IPS-NIHi7 (cell line): ENCODE measurements around the gene HPS6.
"Not testable (repeated sequence)": the region's sequence is repeated elsewhere in the genome, so short reads cannot be mapped to it uniquely, and the experiment has no call there.

ENCODE experiments used
- DNase-seq: peaks from one replicate; pipeline ENCODE4 v3.0.0; 2012; ENCODE audit warnings: mixed read lengths; ENCODE audit errors: extremely low spot score

HPS6 gene

GRCh38 chr10:102064868-102065560, at the start of gene HPS6:
Gene HPS6, plus strand, starts transcription at chr10:102065349. Its CDS starts 126 bp downstream, at chr10:102065475.
- peak; percentile 91 for DNase-seq

GRCh38 chr10:102016416-102016815, 48.7 kb upstream of the HPS6 start:
- DNase-seq = no peak

DNA sequence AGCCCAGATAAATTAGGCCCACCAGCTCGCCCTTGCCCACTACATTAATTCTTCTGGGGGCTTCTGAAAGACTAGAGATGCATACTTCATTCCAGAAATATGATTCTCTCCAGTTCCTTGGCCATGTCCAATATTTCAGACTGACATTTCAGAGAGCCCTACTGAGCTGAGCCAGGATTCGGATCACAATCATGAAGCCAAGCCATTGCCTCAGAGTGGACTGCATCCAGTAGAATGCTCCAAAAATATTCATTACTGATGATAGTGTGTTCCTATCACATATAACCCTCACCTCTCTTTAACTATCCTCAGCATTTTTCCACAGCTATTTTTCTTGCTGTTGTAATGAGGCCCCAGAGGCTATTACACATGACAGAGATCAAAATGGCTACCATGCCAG, 47.9 kb upstream of the HPS6 start:
- no peak for DNase-seq

GRCh38 chr10:102020938-102021337, 44.2 kb upstream of the HPS6 start:
- DNase-seq = no peak

- DNase-seq = no peak
These were observed 40.4 kb upstream of the HPS6 start for GRCh38 chr10:102024799-102025198.

GRCh38 chr10:102027261-102027660, 37.9 kb upstream of the HPS6 start:
- DNase-seq = no peak

DNA sequence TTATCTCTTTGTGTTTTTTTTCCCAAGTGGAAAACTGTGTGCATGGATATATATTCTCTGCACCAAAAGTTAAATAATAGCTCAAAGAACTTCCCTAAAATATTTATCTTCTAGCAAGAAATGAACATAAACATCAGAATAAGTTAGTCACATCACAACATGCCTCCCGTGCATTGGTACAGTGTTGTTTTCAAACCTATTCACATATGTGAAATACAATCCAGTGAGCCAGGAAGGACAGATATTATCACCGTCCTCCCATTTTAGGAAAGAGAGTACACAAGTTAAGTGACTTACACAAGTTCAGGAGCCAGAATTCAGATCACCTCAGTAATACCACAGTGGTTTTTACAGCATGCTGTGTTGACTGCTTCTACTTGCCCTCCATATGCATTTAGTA, 31.4 kb upstream of the HPS6 start:
- no peak for DNase-seq

GRCh38 chr10:102035807-102036206, 29.3 kb upstream of the HPS6 start:
- DNase-seq = not testable (repeated sequence)

- DNase-seq = no peak
These were observed 26.7 kb upstream of the HPS6 start for GRCh38 chr10:102038410-102038809.

DNA sequence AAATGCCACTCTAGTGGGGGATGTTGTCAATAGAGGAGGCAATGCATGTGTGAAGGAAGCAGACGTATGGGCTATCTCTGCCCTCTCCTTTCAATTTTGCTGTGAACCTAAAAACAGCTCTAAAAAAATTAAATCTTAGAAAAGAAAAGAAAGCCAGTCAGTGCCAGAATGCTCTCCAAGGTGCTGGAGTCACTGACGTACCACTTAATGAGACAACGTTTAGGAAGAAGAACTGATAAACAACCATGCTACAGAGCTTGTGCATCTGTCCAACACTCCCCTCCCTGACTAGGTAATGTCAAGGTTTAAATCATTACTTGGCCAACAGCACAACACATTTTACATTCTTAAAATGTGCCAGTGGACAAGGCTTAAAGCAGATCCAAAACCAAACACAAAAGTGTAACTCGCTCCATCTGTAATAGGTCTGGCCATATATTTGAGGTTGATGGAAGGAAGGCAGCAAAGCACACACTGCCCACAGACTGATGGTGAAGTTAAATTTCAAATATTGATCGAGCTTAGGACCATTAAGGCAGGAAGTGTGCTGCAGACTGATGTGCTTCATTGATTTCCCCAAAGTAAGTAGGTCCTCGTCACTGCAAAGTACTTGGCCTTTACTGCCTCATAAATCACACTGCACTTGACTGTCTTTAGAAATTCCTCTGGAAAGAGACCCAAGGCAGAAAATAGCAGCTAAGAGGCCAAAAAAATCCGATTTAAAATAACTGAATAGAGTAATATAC, 24.7 kb upstream of the HPS6 start:
- peak; percentile 25 for DNase-seq

- no peak for DNase-seq
These were observed 19.9 kb upstream of the HPS6 start for GRCh38 chr10:102045292-102045691.

- DNase-seq = no peak
These were observed 19.1 kb upstream of the HPS6 start for GRCh38 chr10:102046095-102046494.

- not testable (repeated sequence) for DNase-seq
These were observed 10.1 kb upstream of the HPS6 start for GRCh38 chr10:102054881-102055646.

GRCh38 chr10:102055647-102056419, 9.3 kb upstream of the HPS6 start, which contains the start of gene ARMH3:
Gene ARMH3, minus strand, starts transcription at chr10:102056173. Its CDS starts 16,059 bp downstream, at chr10:102040114.
- peak; percentile 98 for DNase-seq

DNA sequence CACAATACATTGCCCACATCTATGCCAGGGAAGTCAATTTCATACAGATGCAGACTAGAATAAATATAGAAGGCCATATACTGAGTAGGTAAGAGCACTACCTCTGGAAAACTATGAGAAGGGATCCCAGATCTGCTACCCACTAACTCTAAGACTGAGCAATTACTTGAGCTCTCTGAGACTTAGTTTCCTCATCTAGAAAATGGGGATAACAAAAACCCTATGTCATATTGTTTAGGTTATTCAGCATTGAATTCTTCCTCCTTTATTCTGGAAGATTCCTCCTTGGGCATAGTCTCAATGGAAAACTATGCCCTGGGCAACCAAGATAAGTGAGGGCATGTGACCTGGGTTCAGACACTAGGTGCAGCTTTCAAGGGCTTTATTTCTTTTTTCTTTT, 5.2 kb upstream of the HPS6 start:
- DNase-seq = no peak

- no peak for DNase-seq
These were observed 664 bp upstream of the HPS6 start for GRCh38 chr10:102064503-102064867.

DNA sequence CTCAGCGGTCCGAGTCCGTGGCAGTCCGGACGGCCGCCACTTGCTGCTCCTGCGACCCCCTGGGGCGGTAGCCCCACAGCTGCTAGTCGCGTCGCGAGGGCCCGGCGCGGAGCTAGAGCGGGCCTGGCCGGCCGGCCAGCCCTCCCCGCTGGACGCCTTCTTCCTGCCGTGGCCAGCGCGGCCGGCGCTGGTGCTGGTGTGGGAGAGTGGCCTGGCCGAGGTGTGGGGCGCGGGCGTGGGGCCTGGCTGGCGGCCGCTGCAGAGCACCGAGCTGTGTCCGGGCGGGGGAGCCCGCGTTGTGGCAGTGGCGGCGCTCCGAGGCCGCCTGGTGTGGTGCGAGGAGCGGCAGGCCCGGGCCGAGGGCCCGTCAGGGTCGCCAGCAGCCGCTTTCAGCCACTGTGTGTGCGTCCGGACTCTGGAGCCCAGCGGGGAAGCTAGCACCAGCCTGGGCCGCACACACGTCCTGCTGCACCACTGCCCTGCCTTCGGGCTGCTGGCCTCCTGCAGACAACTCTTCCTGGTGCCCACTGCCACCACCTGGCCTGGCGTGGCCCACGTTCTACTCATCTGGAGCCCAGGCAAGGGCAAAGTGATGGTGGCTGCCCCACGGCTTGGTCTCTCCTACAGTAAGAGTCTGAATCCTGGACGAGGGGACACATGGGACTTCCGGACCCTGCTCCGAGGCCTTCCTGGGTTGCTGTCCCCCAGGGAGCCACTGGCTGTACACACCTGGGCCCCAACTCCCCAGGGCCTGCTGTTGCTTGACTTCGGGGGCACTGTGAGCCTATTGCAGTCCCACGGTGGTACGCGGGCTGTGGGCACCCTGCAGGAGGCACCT, 631 bp downstream of the HPS6 start:
- peak; percentile 63 for DNase-seq

GRCh38 chr10:102066399-102067088, 1.4 kb downstream of the HPS6 start:
- DNase-seq = no peak

DNA sequence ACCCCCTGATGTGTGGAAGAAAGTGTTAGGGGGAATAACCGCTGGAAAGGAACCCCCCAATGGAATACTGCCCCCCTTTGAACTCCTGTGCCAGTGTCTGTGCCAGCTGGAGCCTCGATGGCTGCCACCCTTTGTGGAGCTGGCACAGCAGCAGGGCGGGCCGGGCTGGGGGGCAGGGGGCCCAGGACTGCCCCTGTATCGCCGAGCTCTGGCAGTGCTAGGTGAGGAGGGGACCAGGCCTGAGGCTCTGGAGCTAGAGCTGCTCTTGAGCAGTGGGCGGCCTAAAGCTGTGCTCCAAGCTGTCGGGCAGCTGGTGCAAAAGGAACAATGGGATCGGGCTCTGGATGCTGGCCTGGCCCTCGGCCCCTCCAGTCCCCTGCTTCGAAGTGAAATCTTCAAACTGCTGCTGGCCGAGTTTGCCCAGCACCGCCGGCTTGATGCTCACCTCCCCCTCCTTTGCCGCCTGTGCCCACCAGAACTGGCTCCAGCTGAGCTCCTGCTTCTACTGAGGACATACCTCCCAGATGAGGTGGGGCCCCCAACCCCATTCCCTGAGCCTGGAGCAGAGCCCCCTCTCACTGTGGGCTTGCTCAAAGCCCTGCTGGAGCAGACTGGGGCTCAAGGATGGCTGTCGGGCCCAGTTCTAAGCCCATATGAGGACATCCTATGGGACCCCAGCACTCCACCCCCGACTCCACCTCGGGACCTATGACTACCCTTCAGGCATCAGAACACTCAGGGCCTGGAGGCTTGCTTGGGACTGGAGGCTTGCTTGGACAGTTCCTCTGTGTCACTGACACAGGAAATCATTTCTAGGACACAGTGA, 2.2 kb downstream of the HPS6 start:
- no peak for DNase-seq
